Lung microvascular endothelial cell (primary cell): Measurements from ENCODE around the gene MOXD1. TPM values are rescaled to one million over a fixed set of nuclear protein-coding genes. Genes with fewer than 3 reads are reported as not detected.
"Not testable (repeated sequence)": the region's sequence is repeated elsewhere in the genome, so short reads cannot be mapped to it uniquely, and the experiment has no call there.

Experiments used
- DNase-seq, 2 donors: peaks; one replicate each; pipeline versions ENCODE4 v3.0.0 to v3.0.0-alpha.2; 2010; ENCODE audit warnings: low read depth in 2 of 2
- total RNA-seq: library from RNA; depleted of rRNA; stranded (reverse); fragments of >200 nt; gene quantifications from 2 replicates; pipeline ENCODE4 v1.2.1, GENCODE V29; 2014

The MOXD1 gene
- total RNA-seq, 1 donor from 2014 or later, result under 0.01 TPM

- DNase-seq, result peak in 1 of 2 donors; percentile 46
These were observed 46.6 kb downstream of the MOXD1 start for GRCh38 chr6:132354517-132355167.

GRCh38 chr6:132351986-132352385 lies 49.3 kb downstream of the MOXD1 start:
- not testable (repeated sequence) for DNase-seq

- DNase-seq, result no peak
These were observed 53.0 kb downstream of the MOXD1 start for GRCh38 chr6:132348231-132348630.

GRCh38 chr6:132344811-132345210 lies 56.5 kb downstream of the MOXD1 start:
- DNase-seq, result no peak

- no peak for DNase-seq
These were observed 59.6 kb downstream of the MOXD1 start for GRCh38 chr6:132341646-132342045.

GRCh38 chr6:132334521-132334885 lies 66.8 kb downstream of the MOXD1 start:
- DNase-seq, result no peak

- peak; percentile 55 to 90 for DNase-seq
These were observed 67.4 kb downstream of the MOXD1 start for GRCh38 chr6:132333639-132334520.

- DNase-seq, result no peak
These were observed 70.5 kb downstream of the MOXD1 start for GRCh38 chr6:132330759-132331158.

GRCh38 chr6:132322398-132322797 lies 78.9 kb downstream of the MOXD1 start:
- no peak for DNase-seq

GRCh38 chr6:132320007-132320406 lies 81.3 kb downstream of the MOXD1 start:
- peak in 1 of 2 donors; percentile 73 for DNase-seq

GRCh38 chr6:132316970-132317369 lies 84.3 kb downstream of the MOXD1 start:
- no peak for DNase-seq

- DNase-seq, result no peak
These were observed 86.8 kb downstream of the MOXD1 start for GRCh38 chr6:132314432-132314831.

GRCh38 chr6:132310921-132311320 lies 90.4 kb downstream of the MOXD1 start:
- no peak for DNase-seq

- not testable (repeated sequence) for DNase-seq
These were observed 91.1 kb downstream of the MOXD1 start for GRCh38 chr6:132310151-132310550.

- DNase-seq, result no peak
These were observed 96.4 kb downstream of the MOXD1 start for GRCh38 chr6:132304891-132305305.

GRCh38 chr6:132300323-132300949 lies 100.8 kb downstream of the MOXD1 start:
- DNase-seq, result peak; percentile 72 to 78

- peak; percentile 67 to 70 for DNase-seq
These were observed 102.8 kb downstream of the MOXD1 start for GRCh38 chr6:132298344-132298949.

GRCh38 chr6:132289756-132290155 lies 111.5 kb downstream of the MOXD1 start:
- DNase-seq, result no peak

- no peak for DNase-seq
These were observed 114.2 kb downstream of the MOXD1 start for GRCh38 chr6:132287101-132287500.

GRCh38 chr6:132286298-132287019 lies 114.8 kb downstream of the MOXD1 start:
- no peak for DNase-seq
